GM12878 (cell line): ENCODE results near the gene STX10. TPM values are rescaled to one million over a fixed set of nuclear protein-coding genes. Genes with fewer than 3 reads are reported as not detected.

Source experiments
- ATAC-seq: fragments of 200-7000 bp; cut with Tn5 transposase; 3 replicates; pipeline ENCODE4 v1.9.1; 2020; ENCODE audit warnings: mild to moderate bottlenecking, moderate library complexity
- BruUV-seq: library from RNA; stranded (reverse); fragments of 400-500 nt; replicated peaks from 2 replicates; lab custom pipeline; 2021; lab: Mats Ljungman, UMichigan
- CTCF ChIA-PET: fragments of 300-600 bp; sonication (Branson Sonifier 250); formaldehyde crosslinking; extraction: SDS; loops from one replicate; lab custom pipeline; 2021; ENCODE audit warnings: inconsistent platforms; lab: Yijun Ruan, JAX
- POLR2A ChIA-PET: fragments of 350-600 bp; formaldehyde crosslinking; extraction: SDS; loops from one replicate; lab custom pipeline; 2021; ENCODE audit warnings: inconsistent platforms; lab: Charles Lee
- RAD21 ChIA-PET: fragments of 300-600 bp; sonication (Branson Sonifier 250); formaldehyde crosslinking; loops from one replicate; lab custom pipeline; 2023; ENCODE audit warnings: antibody characterized with exemption; ENCODE audit not compliant: unreplicated experiment; lab: Charles Lee
- SMC1A ChIA-PET: fragments of 300-600 bp; sonication (Branson Sonifier 250); formaldehyde crosslinking; loops from one replicate; lab custom pipeline; 2023; ENCODE audit not compliant: unreplicated experiment, uncharacterized antibody; lab: Charles Lee
- DNase-seq: peaks from one replicate; pipeline ENCODE4 v3.0.0-alpha.2; 2011; ENCODE audit warnings: low read depth, low spot score
- FAIRE-seq: peaks from 3 replicates; lab custom pipeline; 2011; peaks lifted over from hg19 to GRCh38; lab: Jason Lieb, UNC
- H2AFZ ChIP-seq: 2 replicates; pipeline ENCODE4 v1.6.0; 2011; ENCODE audit warnings: low read depth, low read length, control low read depth; ENCODE audit not compliant: control insufficient read depth
- H3K27ac ChIP-seq: 2 replicates; pipeline ENCODE4 v1.5.1; 2011; ENCODE audit warnings: control low read depth; ENCODE audit not compliant: control insufficient read depth, insufficient read depth
- H3K27me3 ChIP-seq, 2 experiments: replicated peaks in 1 of 2; 2 replicates each; pipeline versions ENCODE4 v1.6.0 to v1.6.1; 2011; ENCODE audit warnings: low read length in 1 of 2; ENCODE audit not compliant: control insufficient read depth in 2 of 2, insufficient read depth in 2 of 2
- H3K36me3 ChIP-seq, 2 experiments: 2 replicates each; pipeline ENCODE4 v1.5.1; 2011; ENCODE audit warnings: low read length in 1 of 2; ENCODE audit not compliant: control insufficient read depth in 2 of 2, insufficient read depth in 2 of 2
- H3K4me1 ChIP-seq: 2 replicates; pipeline ENCODE4 v1.6.1; 2011; ENCODE audit warnings: mild to moderate bottlenecking, low read length, moderate library complexity, mixed read lengths; ENCODE audit not compliant: control insufficient read depth, insufficient read depth
- H3K4me2 ChIP-seq: 2 replicates; pipeline ENCODE4 v1.6.0; 2011; ENCODE audit warnings: control low read depth; ENCODE audit not compliant: control insufficient read depth, insufficient read depth
- H3K4me3 ChIP-seq: fragments of 200-600 bp; sonication (generic); 2 replicates; pipeline ENCODE4 v1.5.1; 2016
- H3K79me2 ChIP-seq: 2 replicates; pipeline ENCODE4 v1.6.0; 2011; ENCODE audit warnings: low read length; ENCODE audit not compliant: control insufficient read depth, insufficient read depth
- H3K9ac ChIP-seq: 2 replicates; pipeline ENCODE4 v1.8.0; 2011; ENCODE audit warnings: low read length, control low read depth, mixed read lengths; ENCODE audit not compliant: control insufficient read depth, insufficient read depth
- H3K9me3 ChIP-seq: replicated peaks from 3 replicates; pipeline ENCODE4 v1.5.1; 2011; ENCODE audit warnings: mild to moderate bottlenecking, low read length; ENCODE audit not compliant: control insufficient read depth, insufficient read depth
- H4K20me1 ChIP-seq: 2 replicates; pipeline ENCODE4 v1.6.0; 2011; ENCODE audit not compliant: control insufficient read depth, insufficient read depth
- CBFB ChIP-seq: IDR thresholded peaks from 2 replicates; pipeline ENCODE4 v1.6.1; 2016; ENCODE audit warnings: antibody characterized with exemption, low read depth
- EED ChIP-seq: sonication (generic); IDR thresholded peaks from 2 replicates; pipeline ENCODE4 v1.6.1; 2016; ENCODE audit warnings: antibody characterized with exemption, low read depth
- JUNB ChIP-seq: IDR thresholded peaks from 2 replicates; pipeline ENCODE4 v1.6.1; 2016; ENCODE audit warnings: antibody characterized with exemption, mild to moderate bottlenecking
- POLR2AphosphoS5 ChIP-seq: IDR thresholded peaks from 2 replicates; pipeline ENCODE4 v1.6.1; 2011; ENCODE audit warnings: mild to moderate bottlenecking, low read length, inconsistent platforms
- RAD51 ChIP-seq: fragments of 450-650 bp; IDR thresholded peaks from 2 replicates; pipeline ENCODE4 v1.6.1; 2016; ENCODE audit warnings: moderate library complexity, mild to moderate bottlenecking, inconsistent platforms
- RFX5 ChIP-seq: IDR thresholded peaks from 2 replicates; pipeline ENCODE4 v1.6.1; 2011; ENCODE audit warnings: low read depth, low read length, improper control_type of control experiment
- WGBS: methylation state at CpG from one replicate; pipeline ENCODE4 v1.1.6; 2016; ENCODE audit warnings: low lambda C conversion rate; ENCODE audit not compliant: insufficient replicate concordance, insufficient coverage; ENCODE audit errors: missing lambda C conversion rate; 5-methylcytosine and 5-hydroxymethylcytosine counted together
- in situ Hi-C: fragments of 300-500 bp; cut with MboI; formaldehyde crosslinking; loops from 9 replicates; pipeline ENCODE4 v1.14.3; 2018; ENCODE audit warnings: mixed read lengths
- intact Hi-C: fragments of 100-400 bp; cut with micrococcal nuclease; formaldehyde crosslinking; loops from one replicate; pipeline ENCODE4 v1.14.2; 2022; ENCODE audit not compliant: unreplicated experiment
- polyA plus RNA-seq, 11 experiments: library from polyadenylated mRNA; depleted of rRNA in 4 of 11; unstranded in 6 of 11; stranded (reverse) in 5 of 11; fragments of >200 nt; fragmentation: Nextera tagmentation in 4 of 11; fragmentation: Illumina TruSeq in 1 of 11; extraction: Ambion mirVana in 4 of 11; extraction: Trizol in 1 of 11; gene quantifications; 1 replicate in 1 of 11; 2 replicates in 10 of 11; pipeline versions ENCODE4 v1.2.1 to v1.2.3, GENCODE V29; 2011 to 2016; ENCODE audit warnings: inconsistent platforms in 2 of 11, missing spikeins in 2 of 11, low read depth in 1 of 11
- total RNA-seq, 4 experiments: library from RNA; depleted of rRNA in 3 of 4; stranded (reverse); fragments of >200 nt in 3 of 4; fragmentation: Illumina TruSeq in 1 of 4; extraction: Trizol in 1 of 4; gene quantifications; 2 replicates each; pipeline versions ENCODE4 v1.2.1 to v1.2.3, GENCODE V29; 2013 to 2021
- TF ChIP-seq, protein P1 (sequence below): fragments of 450-650 bp; IDR thresholded peaks from 2 replicates; pipeline ENCODE4 v1.6.1; 2017; ENCODE audit warnings: low read depth, mild to moderate bottlenecking, moderate library complexity
- TF ChIP-seq, protein P2 (sequence below): IDR thresholded peaks from 2 replicates; pipeline ENCODE4 v1.6.1; 2012; ENCODE audit warnings: low read depth, low read length, improper control_type of control experiment
- TF ChIP-seq, protein P3 (sequence below): fragments of 450-650 bp; IDR thresholded peaks from 2 replicates; pipeline ENCODE4 v1.6.1; 2017; ENCODE audit warnings: mild to moderate bottlenecking
- TF ChIP-seq, protein P4 (sequence below): fragments of 450-650 bp; IDR thresholded peaks from 2 replicates; pipeline ENCODE4 v1.6.1; 2018; ENCODE audit warnings: mild to moderate bottlenecking, low read depth, moderate library complexity; ENCODE audit not compliant: partially characterized antibody

The STX10 gene
- total and polyA plus RNA-seq, 10 of the 15 experiments (the other 5 are each of a cell fraction or from before 2014, with no cell fraction given): 0.56 to 76.1 (median 47.6) TPM

DNA sequence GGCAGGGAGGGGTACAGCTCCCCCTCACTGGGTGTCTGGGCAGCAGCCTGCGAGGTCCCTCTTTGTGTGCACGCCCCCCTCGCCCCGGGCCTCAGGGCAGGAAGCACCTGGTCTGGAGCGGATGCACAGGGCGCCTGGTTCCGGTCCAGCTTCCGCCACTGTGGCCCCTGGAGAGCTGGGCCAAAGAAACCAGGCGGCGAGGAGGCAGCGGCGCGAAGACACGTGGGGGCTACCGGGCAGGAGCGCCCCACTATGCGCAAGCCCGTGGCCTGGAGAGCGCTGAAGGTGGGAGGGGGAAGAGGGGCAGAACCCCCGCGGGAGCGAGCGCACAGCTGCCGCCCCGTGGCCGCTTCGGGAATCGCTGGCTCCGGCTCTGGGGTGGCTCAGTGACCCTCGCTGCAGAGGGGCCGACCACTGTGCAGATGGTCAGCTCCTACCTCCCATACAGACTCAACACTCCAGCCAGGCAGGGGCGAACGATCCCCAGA lies 45.8 kb downstream of the STX10 start (continued):
- TF ChIP-seq, protein P1, sequence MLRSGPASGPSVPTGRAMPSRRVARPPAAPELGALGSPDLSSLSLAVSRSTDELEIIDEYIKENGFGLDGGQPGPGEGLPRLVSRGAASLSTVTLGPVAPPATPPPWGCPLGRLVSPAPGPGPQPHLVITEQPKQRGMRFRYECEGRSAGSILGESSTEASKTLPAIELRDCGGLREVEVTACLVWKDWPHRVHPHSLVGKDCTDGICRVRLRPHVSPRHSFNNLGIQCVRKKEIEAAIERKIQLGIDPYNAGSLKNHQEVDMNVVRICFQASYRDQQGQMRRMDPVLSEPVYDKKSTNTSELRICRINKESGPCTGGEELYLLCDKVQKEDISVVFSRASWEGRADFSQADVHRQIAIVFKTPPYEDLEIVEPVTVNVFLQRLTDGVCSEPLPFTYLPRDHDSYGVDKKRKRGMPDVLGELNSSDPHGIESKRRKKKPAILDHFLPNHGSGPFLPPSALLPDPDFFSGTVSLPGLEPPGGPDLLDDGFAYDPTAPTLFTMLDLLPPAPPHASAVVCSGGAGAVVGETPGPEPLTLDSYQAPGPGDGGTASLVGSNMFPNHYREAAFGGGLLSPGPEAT: peak; percentile 49; the same call in 1 of the 2 replicates
- TF ChIP-seq, protein P2, sequence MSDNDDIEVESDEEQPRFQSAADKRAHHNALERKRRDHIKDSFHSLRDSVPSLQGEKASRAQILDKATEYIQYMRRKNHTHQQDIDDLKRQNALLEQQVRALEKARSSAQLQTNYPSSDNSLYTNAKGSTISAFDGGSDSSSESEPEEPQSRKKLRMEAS: peak; percentile 39; the same call in 1 of the 2 replicates

DNA sequence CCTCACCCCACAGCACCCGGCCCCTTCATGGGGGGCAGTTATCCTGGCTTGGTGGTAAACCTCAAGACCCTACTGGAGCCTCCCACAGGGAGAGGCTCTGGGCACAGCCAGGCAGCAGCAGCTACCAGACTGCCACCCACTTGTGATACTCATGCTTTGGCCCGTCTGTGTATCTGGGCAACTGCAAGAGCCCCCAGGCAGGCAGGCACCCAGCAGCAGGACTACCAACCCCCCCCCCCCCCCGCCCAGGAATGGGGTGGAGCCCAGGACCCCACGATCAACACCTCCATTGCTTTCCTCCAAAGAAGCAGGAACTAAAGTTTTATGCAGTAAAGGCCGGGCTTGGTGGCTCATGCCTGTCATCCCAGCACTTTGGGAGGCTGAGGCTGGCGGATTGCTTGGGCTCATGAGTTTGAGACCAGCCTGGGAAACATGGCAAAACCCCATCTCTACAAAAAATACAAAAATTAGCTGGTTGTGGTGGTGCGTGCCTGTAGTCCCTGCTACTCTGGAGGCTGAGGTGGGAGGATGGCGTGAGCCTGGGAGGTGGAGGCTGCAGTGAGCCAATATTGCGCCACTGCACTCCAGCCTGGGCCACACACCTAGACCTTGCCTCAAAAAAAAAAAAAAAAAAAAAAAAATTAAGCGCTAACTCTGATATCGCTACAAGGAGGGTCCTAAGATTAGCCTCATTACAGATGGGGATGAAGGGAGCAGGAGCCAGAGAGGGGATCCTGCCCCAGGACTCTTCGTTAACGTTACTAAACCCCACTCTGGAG lies 46.4 kb downstream of the STX10 start:
- Histone ChIP-seq H3K27me3 (no peaks in the 10 kb centered on the region; a peak in 1 of 4 replicates), H3K79me2 (peaks cover 5% of the 10 kb centered on the region; the same call in 1 of the 2 replicates), H3K27ac (peak overlapping the region; percentile 90), H2AFZ (no peak overlapping the region), H3K4me3 (peak overlapping the region; percentile 61; the same call in 1 of the 2 replicates), H3K4me2 (peak overlapping the region; percentile 99), H3K36me3 (peaks cover 0 to 2% of the 10 kb centered on the region in 2 experiments; a peak in 1 of 4 replicates), H3K4me1 (peaks cover 47% of the 10 kb centered on the region), H3K9me3 (no peaks in the 10 kb centered on the region; the same call in 2 of the 3 replicates), H3K9ac (peak overlapping the region; percentile 68), H4K20me1 (no peaks in the 10 kb centered on the region)
- WGBS: 17% methylated on average over 11 of the region's 13 CpGs
- POLR2A ChIA-PET: interaction anchor here (2.3 kb wide), 1 partner anchor 14 kb away, joined by 7 read pairs; the partner anchor contains the start of genes NACC1 and TRMT1
- in situ Hi-C loops: no loop called here
- no TSS peak for BruUV-seq
- ATAC-seq (peak; percentile 2), FAIRE-seq (no peak), DNase-seq (no peak)
- SMC1A ChIA-PET: interaction anchor here (0.6 to 2.0 kb wide), 6 partner anchors 14 to 131 kb away, joined by 3 to 6 read pairs (median 4); partner anchors contain the start of gene NACC1
- intact Hi-C loops: loop anchor here (5.0 kb wide), 2 partner anchors 49 to 159 kb away; partner anchors contain the start of genes IER2 and STX10
- CTCF ChIA-PET: interaction anchor here (0.8 to 3.8 kb wide), 14 partner anchors 10 to 240 kb away, joined by 3 to 13 read pairs (median 4); partner anchors contain the start of genes IER2 and STX10
- RAD21 ChIA-PET: interaction anchor here (0.5 to 3.3 kb wide), 9 partner anchors 9 to 1026 kb away, joined by 3 to 18 read pairs (median 3); no protein-coding TSS in a partner anchor
- no peak for TF ChIP-seq JUNB
- TF ChIP-seq EED: peak; percentile 21; the same call in 1 of the 2 replicates
- no peak for TF ChIP-seq POLR2AphosphoS5
- no peak for TF ChIP-seq CBFB
- no peak for TF ChIP-seq RAD51
- TF ChIP-seq, protein P3, sequence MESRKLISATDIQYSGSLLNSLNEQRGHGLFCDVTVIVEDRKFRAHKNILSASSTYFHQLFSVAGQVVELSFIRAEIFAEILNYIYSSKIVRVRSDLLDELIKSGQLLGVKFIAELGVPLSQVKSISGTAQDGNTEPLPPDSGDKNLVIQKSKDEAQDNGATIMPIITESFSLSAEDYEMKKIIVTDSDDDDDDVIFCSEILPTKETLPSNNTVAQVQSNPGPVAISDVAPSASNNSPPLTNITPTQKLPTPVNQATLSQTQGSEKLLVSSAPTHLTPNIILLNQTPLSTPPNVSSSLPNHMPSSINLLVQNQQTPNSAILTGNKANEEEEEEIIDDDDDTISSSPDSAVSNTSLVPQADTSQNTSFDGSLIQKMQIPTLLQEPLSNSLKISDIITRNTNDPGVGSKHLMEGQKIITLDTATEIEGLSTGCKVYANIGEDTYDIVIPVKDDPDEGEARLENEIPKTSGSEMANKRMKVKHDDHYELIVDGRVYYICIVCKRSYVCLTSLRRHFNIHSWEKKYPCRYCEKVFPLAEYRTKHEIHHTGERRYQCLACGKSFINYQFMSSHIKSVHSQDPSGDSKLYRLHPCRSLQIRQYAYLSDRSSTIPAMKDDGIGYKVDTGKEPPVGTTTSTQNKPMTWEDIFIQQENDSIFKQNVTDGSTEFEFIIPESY: peak; percentile 38; the same call in 1 of the 2 replicates
- TF ChIP-seq, protein P4, sequence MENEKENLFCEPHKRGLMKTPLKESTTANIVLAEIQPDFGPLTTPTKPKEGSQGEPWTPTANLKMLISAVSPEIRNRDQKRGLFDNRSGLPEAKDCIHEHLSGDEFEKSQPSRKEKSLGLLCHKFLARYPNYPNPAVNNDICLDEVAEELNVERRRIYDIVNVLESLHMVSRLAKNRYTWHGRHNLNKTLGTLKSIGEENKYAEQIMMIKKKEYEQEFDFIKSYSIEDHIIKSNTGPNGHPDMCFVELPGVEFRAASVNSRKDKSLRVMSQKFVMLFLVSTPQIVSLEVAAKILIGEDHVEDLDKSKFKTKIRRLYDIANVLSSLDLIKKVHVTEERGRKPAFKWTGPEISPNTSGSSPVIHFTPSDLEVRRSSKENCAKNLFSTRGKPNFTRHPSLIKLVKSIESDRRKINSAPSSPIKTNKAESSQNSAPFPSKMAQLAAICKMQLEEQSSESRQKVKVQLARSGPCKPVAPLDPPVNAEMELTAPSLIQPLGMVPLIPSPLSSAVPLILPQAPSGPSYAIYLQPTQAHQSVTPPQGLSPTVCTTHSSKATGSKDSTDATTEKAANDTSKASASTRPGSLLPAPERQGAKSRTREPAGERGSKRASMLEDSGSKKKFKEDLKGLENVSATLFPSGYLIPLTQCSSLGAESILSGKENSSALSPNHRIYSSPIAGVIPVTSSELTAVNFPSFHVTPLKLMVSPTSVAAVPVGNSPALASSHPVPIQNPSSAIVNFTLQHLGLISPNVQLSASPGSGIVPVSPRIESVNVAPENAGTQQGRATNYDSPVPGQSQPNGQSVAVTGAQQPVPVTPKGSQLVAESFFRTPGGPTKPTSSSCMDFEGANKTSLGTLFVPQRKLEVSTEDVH: no peak
- TF ChIP-seq RFX5: no peak
